ENCODE data around the gene LPAR2. TPM values are rescaled to one million over a fixed set of nuclear protein-coding genes. Genes with fewer than 3 reads are reported as not detected.

The LPAR2 gene
- total and polyA plus RNA-seq, 10 of the 15 experiments (the other 5 are each of a cell fraction or from before 2014, with no cell fraction given) = 0.98 to 23.8 (median 10.2) TPM

- no peak overlapping the region for H3K4me2 ChIP-seq (ENCODE audit: control insufficient read depth, insufficient read depth)
- no peaks in the 10 kb centered on the region; a peak in 1 of 4 replicates for H3K36me3 ChIP-seq (ENCODE audit: control insufficient read depth in 2 of 2, insufficient read depth in 2 of 2, low read length in 1 of 2)
- POLR2A ChIA-PET = no interaction called here
- H3K9ac ChIP-seq (ENCODE audit: control insufficient read depth, insufficient read depth, low read length) = no peak overlapping the region
- intact Hi-C loops (cut with micrococcal nuclease; ENCODE audit: unreplicated experiment) (no loop called here), in situ Hi-C loops (cut with MboI) (no loop called here)
- RAD21 ChIA-PET (ENCODE audit: unreplicated experiment) = no interaction called here
- no peaks in the 10 kb centered on the region for H4K20me1 ChIP-seq (ENCODE audit: control insufficient read depth, insufficient read depth)
- H3K4me1 ChIP-seq (ENCODE audit: control insufficient read depth, insufficient read depth, low read length) = no peaks in the 10 kb centered on the region
- H3K4me3 ChIP-seq = no peak overlapping the region
- FAIRE-seq (no peak), ATAC-seq (no peak), DNase-seq (ENCODE audit: low read depth, low spot score) (no peak)
- no peak overlapping the region for H3K27ac ChIP-seq (ENCODE audit: control insufficient read depth, insufficient read depth)
- H2AFZ ChIP-seq (ENCODE audit: control insufficient read depth, low read depth, low read length) = no peak overlapping the region
- no peaks in the 10 kb centered on the region for H3K79me2 ChIP-seq (ENCODE audit: control insufficient read depth, insufficient read depth, low read length)
- CTCF ChIA-PET = interaction anchor here (1.5 to 1.7 kb wide), 2 partner anchors 8 to 29 kb away, joined by 3 to 5 read pairs; no protein-coding TSS in a partner anchor
- no TSS peak for BruUV-seq (replicated peaks)
- SMC1A ChIA-PET (ENCODE audit: uncharacterized antibody, unreplicated experiment) = interaction anchor here (1.4 kb wide), 1 partner anchor 31 kb away, joined by 3 read pairs; no protein-coding TSS in a partner anchor
- H3K27me3 ChIP-seq (replicated peaks in 1 of 2; ENCODE audit: control insufficient read depth in 2 of 2, insufficient read depth in 2 of 2, low read length in 1 of 2) = no peaks in the 10 kb centered on the region
- 91% methylated on average over 6 of the region's 6 CpGs for WGBS (ENCODE audit: insufficient coverage, insufficient replicate concordance, low lambda C conversion rate, missing lambda C conversion rate)
- no peaks in the 10 kb centered on the region for H3K9me3 ChIP-seq (replicated peaks; ENCODE audit: control insufficient read depth, insufficient read depth, low read length)
- no peak for TF ChIP-seq ZNF384 (IDR thresholded peaks at IDR 0.05; ENCODE audit: borderline replicate concordance, low read depth, low read length)
- TF ChIP-seq CHD1 (IDR thresholded peaks at IDR 0.05; ENCODE audit: low read depth, low read length) = no peak
- TF ChIP-seq MXI1 (IDR thresholded peaks at IDR 0.05; ENCODE audit: low read depth, low read length) = no peak
- no peak for TF ChIP-seq EED (IDR thresholded peaks at IDR 0.05; ENCODE audit: low read depth)
- TF ChIP-seq MYC (IDR thresholded peaks at IDR 0.05; ENCODE audit: insufficient read depth, insufficient read length, insufficient replicate concordance, low read length, severe bottlenecking) = no peak
- no peak for TF ChIP-seq EGR1 (IDR thresholded peaks at IDR 0.05; ENCODE audit: borderline replicate concordance in 1 of 2, low read depth in 2 of 2, low read length in 2 of 2)
- no peak for TF ChIP-seq RELB (IDR thresholded peaks at IDR 0.05; ENCODE audit: low read depth)
- no peak for TF ChIP-seq POLR2AphosphoS2 (IDR thresholded peaks at IDR 0.05; ENCODE audit: low read depth, low read length)
- no peak for TF ChIP-seq MAX (IDR thresholded peaks at IDR 0.05; ENCODE audit: low read depth, low read length)
- TF ChIP-seq TARDBP (IDR thresholded peaks at IDR 0.05; ENCODE audit: borderline replicate concordance) = no peak
- no peak for TF ChIP-seq HSF1 (IDR thresholded peaks at IDR 0.05; ENCODE audit: low read depth, low read length)
- TF ChIP-seq CUX1 (IDR thresholded peaks at IDR 0.05; ENCODE audit: insufficient replicate concordance, low read depth, low read length) = no peak
- TF ChIP-seq BACH1 (IDR thresholded peaks at IDR 0.05; ENCODE audit: borderline replicate concordance) = no peak
- no peak for TF ChIP-seq SMC3 (IDR thresholded peaks at IDR 0.05; ENCODE audit: borderline replicate concordance, low read length)
- no peak for TF ChIP-seq DPF2 (IDR thresholded peaks at IDR 0.05)
- TF ChIP-seq YBX1 (IDR thresholded peaks at IDR 0.05) = no peak
- TF ChIP-seq ASH2L (IDR thresholded peaks at IDR 0.05; ENCODE audit: borderline replicate concordance, low read depth) = no peak
Observed at GRCh38 chr19:19582471-19582870, 45.5 kb downstream of the LPAR2 start.

Measured in GM12878 (cell line).